NCI-H2029 (cell line): ENCODE data around the gene TXNDC11.
A peak's percentile ranks its signal among the peaks of the same experiment; 100 is the strongest.

ENCODE experiments used
- DNase-seq: peaks from one replicate; lab custom pipeline; 2025; lab: John Stamatoyannopoulos, UW

The TXNDC11 gene

DNA sequence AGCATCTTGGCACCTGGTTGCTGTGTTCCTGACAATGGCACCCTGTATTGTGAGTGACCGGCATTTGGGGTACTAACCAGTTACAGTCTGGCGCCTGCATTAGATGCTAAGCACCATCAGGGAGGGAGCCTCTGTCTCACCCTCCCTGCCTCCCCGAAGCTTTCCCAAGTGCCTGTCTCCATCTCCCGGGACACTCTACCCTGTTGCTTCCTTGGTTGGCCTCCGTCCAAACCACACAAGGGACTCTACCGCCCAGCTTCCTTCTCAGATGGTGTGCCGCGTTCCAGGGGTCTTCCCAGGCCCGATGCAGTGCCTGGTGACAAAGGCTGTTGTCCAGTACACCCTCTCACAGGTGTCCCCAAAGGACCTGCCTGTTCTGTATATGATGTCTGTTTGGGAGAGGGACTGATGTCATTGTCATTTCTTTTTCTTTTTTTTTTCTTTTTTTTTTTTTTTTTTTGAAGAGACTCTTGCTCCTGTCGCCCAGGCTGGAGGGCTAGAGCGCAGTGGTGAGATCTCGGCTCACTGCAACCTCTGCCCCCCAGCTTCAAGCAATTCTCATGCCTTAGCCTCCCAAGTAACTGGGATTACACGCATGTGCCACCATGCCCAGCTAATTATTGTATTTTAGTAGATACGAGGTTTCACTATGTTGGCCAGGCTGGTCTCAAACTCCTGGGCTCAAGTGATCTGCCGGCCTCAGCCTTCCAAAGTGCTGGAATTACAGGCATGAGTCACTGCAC lies 67.7 kb downstream of the TXNDC11 start:
- DNase-seq: peak; percentile 31

DNA sequence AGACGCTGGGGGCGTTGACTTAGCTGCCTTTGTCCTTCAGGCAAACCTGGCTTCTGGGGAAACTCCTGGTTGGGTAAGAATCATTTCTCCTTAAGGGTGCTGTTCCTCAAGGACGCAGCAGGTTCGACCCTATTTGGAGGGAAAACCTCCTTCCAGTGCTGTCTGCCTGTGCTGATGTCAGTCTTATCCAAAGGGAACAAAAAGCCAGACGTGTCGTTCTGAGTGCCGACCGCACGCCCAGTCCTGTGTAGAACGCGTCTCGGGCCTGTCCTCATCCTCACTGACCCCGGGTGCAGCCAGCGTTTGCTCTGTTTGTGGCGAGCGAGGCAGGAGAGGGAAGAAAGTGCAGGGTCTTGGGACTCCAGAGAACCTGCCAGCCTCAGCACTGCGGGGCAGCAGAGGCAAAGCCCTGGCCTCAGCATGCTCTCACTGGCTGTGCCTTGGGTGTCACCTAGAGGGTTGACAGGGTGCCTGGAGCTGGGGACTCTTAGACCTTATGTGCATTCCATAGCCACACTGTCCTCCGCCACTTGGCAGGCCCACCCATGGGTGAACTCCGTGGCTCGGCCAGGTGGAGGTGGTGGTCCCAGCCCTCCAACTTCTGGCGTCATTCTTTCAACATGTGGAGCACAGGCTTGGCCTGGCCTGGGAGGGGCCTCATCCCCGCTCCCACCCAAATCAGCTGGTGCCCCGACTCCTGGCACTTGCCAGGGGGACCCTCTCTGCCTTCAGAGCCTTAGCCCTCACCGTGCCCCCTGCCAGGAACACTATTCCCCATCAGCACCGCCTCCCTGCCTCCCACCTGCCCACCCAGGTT lies 68.4 kb downstream of the TXNDC11 start:
- DNase-seq: no peak

GRCh38 chr16:11673091-11674000 lies 69.3 kb downstream of the TXNDC11 start:
- no peak for DNase-seq

- peak; percentile 11 for DNase-seq
Observed at GRCh38 chr16:11672206-11673090, 70.2 kb downstream of the TXNDC11 start.

DNA sequence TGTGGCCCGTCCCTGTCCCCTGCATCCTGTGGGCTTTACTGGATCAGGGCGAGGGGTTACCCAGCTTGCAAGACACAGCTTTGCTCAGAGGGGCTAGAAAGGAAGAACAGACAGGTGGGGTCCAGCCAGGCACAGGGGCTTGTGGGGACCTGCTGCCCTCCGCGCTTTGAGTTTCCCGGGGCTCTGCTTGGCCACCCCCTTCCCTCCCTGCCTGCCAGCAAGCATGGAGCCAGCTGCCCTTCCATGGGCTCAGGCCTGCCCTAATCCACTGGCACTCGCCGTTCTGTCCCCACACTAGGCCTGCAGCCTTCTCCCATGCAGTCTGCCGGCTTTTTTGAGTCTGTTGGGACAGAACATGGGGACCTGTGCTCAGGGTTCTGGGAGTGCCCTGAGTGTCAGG lies 71.0 kb downstream of the TXNDC11 start:
- DNase-seq: no peak

DNA sequence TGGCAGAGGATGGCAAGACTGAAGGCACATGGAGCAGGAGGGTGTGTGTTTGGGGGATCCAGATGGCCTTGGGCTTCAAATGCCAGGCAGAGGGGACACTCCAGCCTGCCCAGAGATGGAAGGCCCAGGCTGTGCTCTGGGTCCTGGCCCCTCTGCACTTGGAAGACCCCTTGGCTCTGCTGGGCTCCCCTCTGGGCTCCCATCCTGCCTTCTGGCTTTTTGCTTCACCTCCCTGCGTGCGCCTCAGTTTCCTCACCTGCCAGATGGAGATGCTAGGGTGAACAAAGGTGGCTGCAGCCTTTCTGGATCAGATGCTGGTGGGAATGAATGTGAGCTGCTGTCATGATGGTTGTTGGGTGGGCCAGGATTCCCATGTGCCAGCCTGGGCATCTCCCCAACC lies 71.4 kb downstream of the TXNDC11 start:
- no peak for DNase-seq

DNA sequence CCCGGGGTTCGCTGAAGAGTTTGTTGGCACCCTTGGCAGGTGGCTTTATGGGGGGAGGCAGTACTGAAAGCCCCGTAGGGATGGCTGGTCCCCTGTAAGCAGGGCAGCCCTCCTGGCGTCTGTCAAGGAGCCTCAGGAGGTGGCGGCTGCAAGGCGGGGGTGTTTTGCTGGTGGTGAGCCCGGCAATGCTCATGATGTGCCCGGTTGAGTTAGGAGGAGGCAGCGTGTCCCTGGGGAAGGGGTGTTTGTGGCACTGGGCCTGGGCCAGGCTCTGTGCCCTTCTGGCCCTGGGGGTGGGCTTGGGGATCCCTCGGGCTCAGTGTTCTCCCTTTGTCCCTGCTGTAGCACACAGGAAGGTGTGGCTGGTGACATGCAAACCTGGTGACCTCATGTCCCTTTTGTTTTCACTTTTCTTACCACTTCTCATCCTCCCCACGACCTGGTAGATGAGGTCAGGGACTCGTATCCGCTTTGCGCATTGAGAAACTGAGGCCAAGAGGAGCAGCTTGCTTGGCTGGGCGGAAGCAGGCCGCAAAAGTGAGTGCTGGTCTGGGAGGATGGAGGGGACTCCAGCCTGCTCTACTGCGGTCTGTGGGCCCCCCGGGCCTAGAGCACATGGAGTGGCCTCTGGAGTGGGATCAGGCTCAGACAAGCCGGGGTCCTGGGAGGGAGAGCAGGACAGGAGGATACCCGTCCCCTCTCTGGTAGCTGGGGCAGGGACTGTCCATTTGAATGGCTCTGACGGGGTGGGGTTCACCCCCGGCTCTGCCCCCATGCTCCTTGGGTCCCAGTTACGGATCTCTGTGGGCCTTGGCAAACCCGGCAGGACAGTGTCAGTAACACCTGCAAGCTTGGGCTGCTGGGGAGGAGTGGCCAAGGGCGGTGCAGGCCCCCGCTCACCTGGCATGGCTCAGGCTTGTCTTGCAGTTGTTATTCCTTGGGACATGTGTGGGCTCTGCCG lies 72.2 kb downstream of the TXNDC11 start:
- DNase-seq: no peak

DNA sequence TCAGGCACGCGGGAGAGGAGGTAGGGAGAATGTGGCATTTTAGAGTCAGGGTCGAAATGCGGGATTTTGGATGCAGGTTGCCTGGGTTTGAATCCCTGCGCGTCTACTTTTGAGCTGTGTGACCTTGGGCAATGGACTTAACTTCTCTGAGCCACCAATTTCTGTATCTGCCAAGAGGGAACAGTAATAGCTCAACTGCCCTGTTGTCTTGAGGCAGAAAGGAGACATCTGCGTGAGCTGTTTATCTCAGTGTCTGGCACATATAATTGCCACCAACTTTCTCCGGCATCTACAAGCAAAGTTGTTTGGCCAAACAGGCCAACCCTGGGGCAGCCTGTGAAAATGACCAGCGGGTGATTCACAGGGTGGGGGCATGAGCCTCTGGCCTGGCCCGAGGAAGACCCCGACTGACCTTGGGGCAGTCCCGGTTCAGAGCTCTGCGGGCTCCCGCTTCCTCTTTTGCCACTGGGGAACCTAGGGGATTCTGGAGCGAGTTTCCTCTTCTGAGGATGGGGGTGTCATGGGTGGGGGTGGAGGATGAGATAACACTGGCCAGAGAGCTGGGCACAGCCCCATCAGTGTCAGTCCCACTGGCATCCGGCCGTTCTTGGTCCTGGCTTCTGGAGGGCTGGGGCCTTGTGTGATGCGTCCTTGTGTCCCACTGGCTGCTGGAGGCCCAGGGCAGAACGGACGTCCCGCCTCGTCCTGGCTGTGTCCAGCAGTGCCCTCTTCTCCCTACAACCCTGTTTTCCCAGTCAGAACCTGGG lies 73.1 kb downstream of the TXNDC11 start:
- no peak for DNase-seq

- DNase-seq: no peak
Observed at GRCh38 chr16:11668623-11669379, 73.9 kb downstream of the TXNDC11 start.

DNA sequence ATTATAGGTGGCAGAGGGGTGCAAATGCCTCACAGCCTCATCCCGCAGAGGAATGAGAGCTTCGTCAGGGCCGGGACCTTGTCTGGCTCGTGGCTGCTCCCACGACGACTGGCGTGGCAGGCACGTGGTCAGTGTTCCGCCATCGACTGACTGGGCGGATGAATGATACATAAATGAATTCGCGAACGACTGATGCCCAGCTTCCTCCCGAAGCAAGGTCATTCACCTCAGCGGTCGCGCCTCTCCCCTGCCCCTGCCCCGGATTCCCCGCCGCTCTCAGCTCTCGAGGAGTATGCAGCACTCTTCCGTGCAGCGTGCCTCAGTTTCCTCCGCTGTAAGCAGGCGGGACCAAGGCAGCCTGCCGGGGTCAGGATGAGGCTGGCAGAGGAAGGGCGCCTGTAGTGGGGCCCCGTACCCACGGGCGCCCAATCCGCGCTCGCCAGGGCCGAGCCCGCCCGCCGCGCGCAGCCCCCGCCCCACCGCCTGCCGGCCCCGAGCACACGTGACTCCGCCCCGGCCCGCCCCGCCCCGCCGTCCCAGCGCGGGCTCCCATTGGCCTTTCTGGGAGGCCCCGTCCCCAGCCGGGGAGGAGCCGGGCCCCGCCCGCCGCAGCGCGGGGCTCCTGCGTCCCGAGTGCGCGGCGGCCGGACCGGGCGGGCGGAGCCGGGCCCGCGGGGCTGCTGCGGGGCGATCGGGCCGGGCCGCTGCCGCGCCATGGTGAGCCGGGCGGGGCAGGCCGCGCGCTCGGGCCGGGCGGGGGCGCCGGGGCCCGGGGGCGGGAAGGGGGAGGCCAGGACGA lies 74.6 kb downstream of the TXNDC11 start, which contains the start of gene SNN:
TSS of gene SNN (plus strand) at position 632 of the 799 bp plus-strand sequence. CDS start 7,605 bp downstream, outside the sequence.
- DNase-seq: peak; percentile 72

- DNase-seq: no peak
Observed at GRCh38 chr16:11667221-11667823, 75.3 kb downstream of the TXNDC11 start.

GRCh38 chr16:11666103-11667055 lies 76.3 kb downstream of the TXNDC11 start:
- no peak for DNase-seq

- DNase-seq: no peak
Observed at GRCh38 chr16:11665071-11665491, 77.6 kb downstream of the TXNDC11 start.

DNA sequence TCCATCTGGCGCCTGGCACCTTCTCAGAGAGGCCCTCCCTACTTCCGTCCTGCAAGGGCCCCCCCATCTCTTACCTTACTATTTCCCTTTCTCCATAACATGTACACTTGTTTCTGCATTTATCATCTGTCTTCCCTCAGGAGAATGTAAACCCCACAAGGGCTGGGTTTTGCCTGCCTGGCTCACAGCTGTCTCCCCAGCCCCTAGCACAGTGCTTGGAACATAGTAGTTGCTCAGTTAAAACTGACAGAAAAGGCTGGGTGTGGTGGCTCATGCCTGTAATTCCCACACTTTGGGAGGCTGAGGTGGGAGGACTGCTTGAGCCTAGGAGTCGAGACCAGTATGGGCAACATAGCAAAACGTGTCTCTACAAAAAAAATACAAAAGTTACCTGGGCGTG lies 80.1 kb downstream of the TXNDC11 start:
- DNase-seq: no peak

GRCh38 chr16:11660565-11660964 lies 82.1 kb downstream of the TXNDC11 start:
- DNase-seq: no peak
